GM12891 (cell line): ENCODE results near the gene OSBPL1A.

Source experiments
- PAX5 ChIP-seq: IDR thresholded peaks from 2 replicates; pipeline ENCODE4 v1.6.1; 2011; ENCODE audit warnings: low read length, moderate library complexity, mild to moderate bottlenecking; ENCODE audit not compliant: insufficient read depth, severe bottlenecking
- POLR2A ChIP-seq: IDR thresholded peaks from 2 replicates; pipeline ENCODE4 v1.6.1; 2011; ENCODE audit warnings: low read depth, low read length, control low read depth
- POLR2AphosphoS5 ChIP-seq: IDR thresholded peaks from 2 replicates; pipeline ENCODE4 v1.6.1; 2011; ENCODE audit warnings: low read depth, low read length, control low read depth
- POU2F2 ChIP-seq: IDR thresholded peaks from 2 replicates; pipeline ENCODE4 v1.6.1; 2011; ENCODE audit warnings: low read depth, mild to moderate bottlenecking, control low read depth, low read length, moderate library complexity
- SPI1 ChIP-seq: IDR thresholded peaks from 2 replicates; pipeline ENCODE4 v1.6.1; 2011; ENCODE audit warnings: low read depth, low read length, control low read depth
- TAF1 ChIP-seq: IDR thresholded peaks from 2 replicates; pipeline ENCODE4 v1.6.1; 2011; ENCODE audit warnings: low read depth, low read length, control low read depth

- TF ChIP-seq PAX5 (no peak), POLR2AphosphoS5 (no peak), POLR2A (no peak), TAF1 (no peak), SPI1 (no peak), POU2F2 (no peak)
Measured at GRCh38 chr18:24342347-24342746, 55.3 kb downstream of the OSBPL1A start.
